ENCODE measurements around the gene BPIFB2. TPM values are rescaled to one million over a fixed set of nuclear protein-coding genes. Genes with fewer than 3 reads are reported as not detected.
"Not testable (repeated sequence)": the region's sequence is repeated elsewhere in the genome, so short reads cannot be mapped to it uniquely, and the experiment has no call there.

BPIFB2 gene
- total RNA-seq, 1 experiment from 2014 or later = not detected

GRCh38 chr20:33042983-33043730, 35.7 kb downstream of the BPIFB2 start:
- DNase-seq (ENCODE audit: low read depth) = no peak

DNA sequence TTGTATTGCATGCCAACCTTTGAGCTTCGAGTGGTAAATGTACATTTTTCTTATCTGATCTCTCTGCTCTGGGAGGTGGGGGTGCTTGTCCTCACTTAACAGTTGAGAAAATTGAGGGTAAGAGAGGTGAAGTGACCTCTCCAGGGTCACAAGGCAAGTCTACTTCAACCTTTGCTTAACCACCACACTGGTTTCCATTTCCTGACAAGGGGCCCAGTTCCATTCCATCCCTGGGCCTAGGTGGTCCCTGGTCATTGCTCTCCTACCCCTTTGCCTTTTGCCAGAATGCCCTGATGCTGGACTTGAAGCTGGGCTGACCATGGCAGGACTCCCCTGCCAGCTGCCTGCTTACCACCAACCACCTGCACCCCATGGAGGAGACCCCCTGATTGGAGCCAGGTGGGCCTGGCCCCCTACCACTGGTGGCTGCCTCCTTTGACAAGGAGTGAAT, 36.3 kb downstream of the BPIFB2 start:
- no peak for DNase-seq (ENCODE audit: low read depth)

DNA sequence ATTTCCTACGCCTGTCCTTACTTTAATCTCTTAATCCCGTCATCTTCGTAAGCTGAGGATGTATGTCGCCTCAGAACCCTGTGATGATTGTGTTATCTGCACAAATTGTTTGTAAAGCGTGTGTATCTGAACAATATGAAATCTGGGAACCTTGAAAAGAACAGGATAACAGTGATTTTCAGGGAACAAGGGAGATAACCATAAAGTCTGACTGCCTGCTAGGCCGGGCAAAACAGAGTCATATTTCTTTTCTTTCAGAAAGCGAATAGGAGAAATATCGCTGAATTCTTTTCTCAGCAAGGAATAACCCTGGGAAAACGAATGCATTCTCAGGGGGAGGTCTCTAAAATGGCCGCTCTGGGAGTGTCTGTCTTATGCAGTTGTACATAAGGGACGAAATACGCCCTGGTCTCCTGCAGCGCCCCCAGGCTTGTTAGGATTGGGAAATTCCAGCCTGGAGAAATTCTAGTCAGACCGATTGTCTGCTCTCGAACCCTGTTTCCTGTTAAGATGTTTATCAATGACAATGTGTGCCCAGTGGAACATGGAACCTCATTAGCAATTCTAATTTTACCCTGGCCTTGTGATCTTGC, 37.7 kb downstream of the BPIFB2 start:
- not testable (repeated sequence) for DNase-seq (ENCODE audit: low read depth)

GRCh38 chr20:33046412-33046811, 38.9 kb downstream of the BPIFB2 start:
- peak; percentile 8 for DNase-seq (ENCODE audit: low read depth)

DNA sequence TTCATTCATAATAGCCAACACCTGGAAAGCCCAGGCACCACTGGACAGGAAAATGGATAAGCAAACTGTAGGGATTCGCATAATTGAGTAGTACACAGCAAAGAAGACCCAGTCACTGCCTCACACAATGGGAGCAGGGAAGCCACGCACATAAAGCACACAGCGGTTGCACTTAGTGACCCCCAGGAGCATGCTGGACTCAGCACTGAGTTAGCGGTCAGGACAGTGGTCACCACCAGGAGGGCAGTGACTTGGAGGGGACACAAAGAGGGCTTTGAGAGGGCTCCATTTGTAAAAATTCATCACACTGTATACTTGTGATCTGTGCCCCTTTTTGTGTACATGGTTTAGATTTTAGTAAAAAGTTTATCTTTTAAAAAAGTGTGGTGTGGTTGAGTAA, 43.8 kb downstream of the BPIFB2 start:
- no peak for DNase-seq (ENCODE audit: low read depth)

- DNase-seq (ENCODE audit: low read depth) = no peak
Observed at GRCh38 chr20:33053291-33054106, 46.0 kb downstream of the BPIFB2 start, which contains the start of gene BPIFB3. Gene BPIFB3, plus strand, starts transcription at chr20:33053903. Its CDS starts 1,533 bp downstream, at chr20:33055436.

- no peak for DNase-seq (ENCODE audit: low read depth)
Observed at GRCh38 chr20:33054381-33054780, 46.9 kb downstream of the BPIFB2 start.

GRCh38 chr20:33054791-33055190, 47.3 kb downstream of the BPIFB2 start:
- DNase-seq (ENCODE audit: low read depth) = no peak

DNA sequence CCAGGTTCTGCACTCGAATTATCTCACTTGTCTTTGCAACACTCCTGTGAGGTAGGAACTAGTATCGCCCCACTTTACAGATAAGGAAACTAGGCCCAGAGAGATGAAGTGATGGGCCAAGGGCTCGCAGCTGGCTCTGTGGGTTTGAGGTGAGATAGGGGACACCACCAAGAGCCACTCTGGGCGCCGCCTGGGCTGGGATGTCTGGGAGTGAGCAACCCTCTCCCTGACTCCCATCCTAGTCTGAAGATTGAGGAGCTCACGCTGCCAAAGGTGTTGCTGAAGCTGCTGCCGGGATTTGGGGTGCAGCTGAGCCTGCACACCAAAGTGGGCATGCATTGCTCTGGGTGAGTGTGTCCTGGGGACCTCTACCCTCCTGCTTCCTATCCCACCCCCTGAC, 51.6 kb downstream of the BPIFB2 start:
- DNase-seq (ENCODE audit: low read depth) = no peak

- DNase-seq (ENCODE audit: low read depth) = no peak
Observed at GRCh38 chr20:33059741-33060390, 52.4 kb downstream of the BPIFB2 start.

GRCh38 chr20:33061658-33062028, 54.1 kb downstream of the BPIFB2 start:
- no peak for DNase-seq (ENCODE audit: low read depth)

- no peak for DNase-seq (ENCODE audit: low read depth)
Observed at GRCh38 chr20:33062105-33062824, 54.8 kb downstream of the BPIFB2 start.

- no peak for DNase-seq (ENCODE audit: low read depth)
Observed at GRCh38 chr20:33062825-33063149, 55.3 kb downstream of the BPIFB2 start.

- no peak for DNase-seq (ENCODE audit: low read depth)
Observed at GRCh38 chr20:33063271-33063670, 55.8 kb downstream of the BPIFB2 start.

- DNase-seq (ENCODE audit: low read depth) = no peak
Observed at GRCh38 chr20:33064572-33065287, 57.2 kb downstream of the BPIFB2 start.

DNA sequence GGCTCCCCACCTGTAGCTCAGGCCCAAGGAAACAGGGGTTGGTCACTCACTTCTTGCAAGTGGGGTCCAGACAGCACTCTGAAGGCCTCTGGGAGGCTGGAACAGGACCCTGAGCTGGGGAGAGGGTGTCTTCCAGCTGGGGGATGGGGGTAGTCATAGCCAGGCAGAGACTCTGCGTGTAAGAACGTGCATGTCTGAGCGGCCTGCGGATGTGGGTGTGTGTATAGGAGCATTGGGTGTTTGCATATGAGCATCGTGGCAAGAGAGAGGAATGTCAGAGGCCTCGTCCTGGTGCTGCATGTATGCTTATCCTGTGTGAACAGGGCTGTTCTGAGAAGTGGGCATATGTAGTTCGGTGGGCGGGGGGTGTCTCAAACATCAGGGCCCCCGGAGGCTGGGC, 58.3 kb downstream of the BPIFB2 start:
- DNase-seq (ENCODE audit: low read depth) = no peak

- no peak for DNase-seq (ENCODE audit: low read depth)
Observed at GRCh38 chr20:33067806-33068205, 60.3 kb downstream of the BPIFB2 start.

GRCh38 chr20:33068251-33068939, 60.9 kb downstream of the BPIFB2 start:
- DNase-seq (ENCODE audit: low read depth) = no peak

GRCh38 chr20:33069673-33070072, 62.2 kb downstream of the BPIFB2 start:
- no peak for DNase-seq (ENCODE audit: low read depth)

Data from RPMI7951 (cell line).